HG03108 (cell line): ENCODE results near the gene NSUN4.

Experiments
- ATAC-seq: cut with Tn5 transposase; IDR thresholded peaks from one replicate; pipeline ENCODE4 v1.9.1; 2021; ENCODE audit warnings: moderate library complexity; ENCODE audit not compliant: unreplicated experiment

Gene NSUN4

DNA sequence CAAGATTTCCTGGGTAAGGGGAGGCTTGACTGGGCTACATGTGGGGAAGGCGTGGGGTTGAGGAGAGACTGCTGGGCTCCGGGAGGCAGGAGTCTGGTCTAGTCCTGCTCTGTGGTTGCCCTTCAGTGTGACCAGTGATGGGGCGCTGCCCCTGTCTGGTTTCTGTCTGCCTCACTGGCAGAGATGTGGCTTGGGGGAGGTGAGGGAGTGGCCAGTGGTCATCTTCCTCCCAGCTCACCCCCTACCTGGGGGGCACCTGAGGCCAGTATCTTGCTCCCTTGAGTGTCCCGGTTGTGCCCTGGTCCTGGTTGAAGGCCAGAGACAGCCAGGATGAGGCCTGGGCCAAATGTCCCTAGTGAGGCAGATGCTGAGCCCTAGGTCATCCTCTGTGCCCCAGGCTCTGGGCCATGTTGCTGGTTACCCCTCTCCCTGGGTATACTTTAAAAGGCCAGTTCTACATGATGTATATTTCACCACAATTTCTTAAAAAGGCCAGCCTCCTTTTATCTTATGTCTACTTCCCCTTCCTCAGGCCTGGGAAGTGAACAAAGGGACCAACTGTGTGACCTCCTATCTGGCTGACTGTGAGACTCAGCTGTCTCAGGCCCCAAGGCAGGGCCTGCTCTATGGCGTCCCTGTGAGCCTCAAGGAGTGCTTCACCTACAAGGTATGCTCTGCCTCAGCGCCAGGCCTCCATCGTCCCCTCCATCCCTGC is 64.0 kb downstream of the NSUN4 start:
- ATAC-seq = no peak

DNA sequence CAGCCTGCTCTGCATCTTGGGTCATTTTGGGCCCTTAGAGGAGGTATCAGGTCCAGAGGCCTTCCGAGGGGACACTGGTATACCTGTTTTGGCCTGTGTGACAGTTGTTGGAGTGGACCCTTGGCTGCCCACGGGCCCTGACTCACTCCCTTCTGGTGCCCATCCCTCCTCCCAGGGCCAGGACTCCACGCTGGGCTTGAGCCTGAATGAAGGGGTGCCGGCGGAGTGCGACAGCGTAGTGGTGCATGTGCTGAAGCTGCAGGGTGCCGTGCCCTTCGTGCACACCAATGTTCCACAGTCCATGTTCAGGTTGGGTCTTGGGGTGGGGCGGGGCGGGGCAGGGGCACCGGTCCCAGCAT is 64.6 kb downstream of the NSUN4 start:
- ATAC-seq = no peak

DNA sequence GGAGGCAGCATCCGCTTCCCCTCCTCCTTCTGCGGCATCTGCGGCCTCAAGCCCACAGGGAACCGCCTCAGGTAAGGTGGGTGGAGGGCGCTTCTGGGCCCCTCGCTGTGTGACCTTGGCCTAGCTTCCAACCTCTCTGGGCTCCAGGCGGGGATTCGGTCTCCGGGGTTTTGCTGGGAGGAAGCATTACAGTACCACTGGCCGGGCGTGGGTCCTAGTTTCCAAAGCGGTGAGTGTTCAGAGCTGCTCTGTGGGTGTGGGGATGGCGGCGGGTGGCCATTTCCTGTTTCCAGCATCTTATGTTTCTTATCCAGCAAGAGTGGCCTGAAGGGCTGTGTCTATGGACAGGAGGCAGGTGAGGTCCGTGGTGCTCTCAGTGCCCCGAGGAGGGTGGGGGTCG is 65.1 kb downstream of the NSUN4 start:
- no peak for ATAC-seq

DNA sequence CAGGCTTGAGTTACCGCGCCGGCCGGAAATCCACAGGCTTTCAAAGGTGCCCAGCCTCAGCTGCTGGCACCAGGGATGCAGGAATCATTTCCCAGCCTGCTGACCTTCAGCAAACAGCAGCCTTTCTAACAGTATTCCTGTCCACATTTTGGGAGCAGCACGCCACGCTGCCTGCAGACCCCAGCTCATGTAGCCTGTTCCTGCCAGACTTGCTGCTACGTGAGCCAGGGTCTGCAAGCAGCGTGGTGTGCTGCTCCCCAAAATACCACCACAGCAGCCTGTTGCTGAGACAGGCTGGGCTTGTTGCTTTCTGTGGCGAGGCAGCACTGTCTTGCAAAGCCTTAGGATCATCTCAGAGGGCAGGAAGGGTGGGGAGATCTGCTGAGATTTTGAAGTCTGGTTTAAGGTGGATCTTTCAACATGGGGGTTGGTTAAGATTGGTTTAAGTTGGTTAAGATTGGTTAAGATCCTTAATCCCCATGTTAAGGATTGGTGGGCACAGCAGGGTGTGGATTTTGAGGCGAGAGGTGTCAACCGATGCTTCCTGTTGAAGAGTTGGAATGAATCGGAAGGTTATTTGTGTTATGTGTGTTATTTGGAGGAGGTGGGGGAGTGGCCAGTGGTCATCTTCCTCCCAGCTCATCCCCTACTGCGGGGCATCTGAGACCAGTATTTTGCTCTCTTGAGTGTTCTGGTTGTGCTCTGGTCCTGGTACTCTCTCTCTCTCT is 66.4 kb downstream of the NSUN4 start:
- ATAC-seq = no peak

DNA sequence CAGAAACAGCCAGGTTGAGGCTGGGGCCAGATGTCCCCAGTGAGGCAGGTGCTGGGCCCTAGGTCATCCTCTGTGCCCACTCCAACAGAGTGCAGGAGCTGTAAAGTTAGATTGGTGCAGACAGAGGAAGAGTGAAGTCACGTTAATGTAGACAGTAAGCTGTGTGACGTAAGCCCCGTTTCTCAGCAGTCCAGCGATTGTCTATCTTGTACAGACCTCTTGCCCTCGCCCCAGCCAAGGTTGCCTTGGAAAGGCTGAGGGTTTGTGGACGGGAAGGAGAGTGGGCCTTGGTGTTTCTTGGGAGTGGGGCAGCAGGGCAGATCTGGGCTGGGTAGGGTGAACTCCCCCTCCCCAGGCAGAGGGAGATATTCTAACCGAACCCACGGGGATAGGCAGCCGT is 67.0 kb downstream of the NSUN4 start:
- no peak for ATAC-seq

DNA sequence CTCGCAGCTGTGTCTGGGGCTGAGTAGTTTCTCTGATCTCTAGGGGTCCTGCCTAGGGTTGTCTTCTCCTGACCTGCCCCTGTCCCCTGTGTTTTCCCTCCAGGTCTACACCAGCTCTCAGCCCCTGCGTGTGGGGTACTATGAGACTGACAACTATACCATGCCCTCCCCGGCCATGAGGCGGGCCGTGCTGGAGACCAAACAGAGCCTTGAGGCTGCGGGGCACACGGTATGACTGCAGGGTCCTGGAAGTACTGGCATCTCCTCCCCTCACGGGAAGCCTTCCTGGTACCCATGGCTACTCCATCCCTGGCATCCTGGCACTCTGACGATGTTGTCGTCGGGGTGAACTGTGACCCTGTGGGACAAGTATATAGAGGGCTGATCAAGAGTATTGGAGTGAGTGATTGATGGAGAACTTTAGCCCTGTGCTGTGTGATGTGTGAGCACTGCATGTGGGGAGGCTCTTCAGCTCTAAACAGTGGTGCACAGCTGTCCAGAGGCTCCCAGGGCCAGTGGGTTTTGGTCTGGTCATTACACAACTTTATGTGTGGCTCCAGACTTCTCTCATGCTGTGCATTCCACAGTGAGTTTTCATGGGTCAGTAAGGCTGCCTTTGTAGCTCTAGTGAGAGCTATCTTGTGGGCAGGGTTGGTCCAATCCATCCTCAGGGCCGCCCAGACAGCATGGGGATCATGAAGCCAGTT is 67.9 kb downstream of the NSUN4 start:
- ATAC-seq = no peak

DNA sequence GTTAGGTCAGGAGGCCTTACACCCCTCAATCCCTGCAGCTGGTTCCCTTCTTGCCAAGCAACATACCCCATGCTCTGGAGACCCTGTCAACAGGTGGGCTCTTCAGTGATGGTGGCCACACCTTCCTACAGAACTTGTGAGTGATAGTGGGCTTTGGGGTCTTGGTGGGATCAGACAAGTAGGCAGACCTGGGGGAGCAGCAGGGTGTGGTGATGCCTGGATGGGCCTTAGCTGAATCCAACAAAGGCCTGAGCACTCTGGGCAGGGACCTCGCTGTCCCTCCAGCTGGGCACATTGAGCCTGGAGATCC is 68.4 kb downstream of the NSUN4 start:
- ATAC-seq = no peak

DNA sequence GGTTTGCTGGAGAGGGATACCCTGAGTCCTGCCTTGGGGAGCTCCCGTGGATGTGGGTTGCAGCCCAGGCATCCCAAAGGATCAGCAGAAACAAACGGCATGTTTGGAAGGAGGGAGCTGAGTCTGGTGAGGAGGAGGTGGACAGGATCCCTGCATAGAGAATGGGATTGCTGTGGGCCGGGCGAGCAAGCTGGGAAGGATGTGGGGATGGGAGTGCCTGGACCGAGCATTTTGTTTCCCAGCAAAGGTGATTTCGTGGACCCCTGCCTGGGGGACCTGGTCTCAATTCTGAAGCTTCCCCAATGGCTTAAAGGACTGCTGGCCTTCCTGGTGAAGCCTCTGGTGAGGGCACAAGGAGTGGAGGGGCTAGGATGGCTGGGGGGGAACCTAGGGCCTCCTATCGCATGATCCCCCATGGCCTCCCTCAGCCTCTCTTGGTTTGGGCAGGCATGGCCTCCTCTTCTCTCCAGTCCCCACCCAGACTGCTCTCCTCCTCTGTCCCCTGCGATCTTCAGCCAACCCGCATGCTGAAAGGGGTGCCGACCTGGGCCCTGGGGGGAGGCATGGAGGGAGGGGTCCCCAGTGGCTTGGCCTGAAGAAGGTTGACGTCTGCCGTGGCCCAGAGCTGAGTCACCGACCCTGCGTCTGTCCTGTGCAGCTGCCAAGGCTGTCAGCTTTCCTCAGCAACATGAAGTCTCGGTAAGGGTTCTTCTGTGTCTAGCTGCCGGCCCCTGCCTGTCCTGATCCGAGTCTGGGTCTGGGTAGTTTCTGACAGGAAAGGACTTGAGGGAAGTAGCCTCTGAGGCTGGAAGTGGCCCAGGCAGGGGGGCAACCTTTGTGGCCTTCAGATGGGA is 69.8 kb downstream of the NSUN4 start:
- no peak for ATAC-seq

DNA sequence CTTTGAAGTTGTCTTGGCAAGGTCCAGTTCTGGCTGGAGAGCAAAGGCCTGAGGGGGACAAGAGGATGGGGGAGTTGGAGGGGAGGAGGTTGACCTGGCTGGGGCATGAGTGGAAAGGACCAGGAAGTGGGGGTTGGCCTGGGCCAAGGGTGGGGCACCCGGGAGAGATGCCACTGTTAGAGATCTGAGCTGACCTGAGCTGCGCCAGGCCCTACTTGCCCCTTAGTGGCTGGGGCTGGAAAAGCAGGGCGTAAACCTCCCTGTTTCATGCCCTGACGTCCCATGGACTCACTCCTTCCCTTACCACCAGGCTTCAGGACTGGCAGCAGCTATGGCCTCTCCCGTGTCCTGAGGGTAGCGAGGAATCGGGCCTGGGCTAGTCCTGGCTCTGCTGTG is 70.4 kb downstream of the NSUN4 start:
- no peak for ATAC-seq
